HL-60 (cell line): ENCODE results near the gene NAA80.

Experiments used
- POLR2AphosphoS5 ChIP-seq: IDR thresholded peaks from 2 replicates; pipeline ENCODE4 v1.6.1; 2012; ENCODE audit warnings: low read depth
- SPI1 ChIP-seq: IDR thresholded peaks from 2 replicates; pipeline ENCODE4 v1.6.1; 2012; ENCODE audit warnings: low read depth, mild to moderate bottlenecking, borderline replicate concordance
- TF ChIP-seq, protein P1 (sequence below): IDR thresholded peaks from one replicate; pipeline ENCODE4 v1.5.1; 2011; ENCODE audit warnings: low read length, control low read depth, inconsistent platforms; ENCODE audit not compliant: insufficient read depth

DNA sequence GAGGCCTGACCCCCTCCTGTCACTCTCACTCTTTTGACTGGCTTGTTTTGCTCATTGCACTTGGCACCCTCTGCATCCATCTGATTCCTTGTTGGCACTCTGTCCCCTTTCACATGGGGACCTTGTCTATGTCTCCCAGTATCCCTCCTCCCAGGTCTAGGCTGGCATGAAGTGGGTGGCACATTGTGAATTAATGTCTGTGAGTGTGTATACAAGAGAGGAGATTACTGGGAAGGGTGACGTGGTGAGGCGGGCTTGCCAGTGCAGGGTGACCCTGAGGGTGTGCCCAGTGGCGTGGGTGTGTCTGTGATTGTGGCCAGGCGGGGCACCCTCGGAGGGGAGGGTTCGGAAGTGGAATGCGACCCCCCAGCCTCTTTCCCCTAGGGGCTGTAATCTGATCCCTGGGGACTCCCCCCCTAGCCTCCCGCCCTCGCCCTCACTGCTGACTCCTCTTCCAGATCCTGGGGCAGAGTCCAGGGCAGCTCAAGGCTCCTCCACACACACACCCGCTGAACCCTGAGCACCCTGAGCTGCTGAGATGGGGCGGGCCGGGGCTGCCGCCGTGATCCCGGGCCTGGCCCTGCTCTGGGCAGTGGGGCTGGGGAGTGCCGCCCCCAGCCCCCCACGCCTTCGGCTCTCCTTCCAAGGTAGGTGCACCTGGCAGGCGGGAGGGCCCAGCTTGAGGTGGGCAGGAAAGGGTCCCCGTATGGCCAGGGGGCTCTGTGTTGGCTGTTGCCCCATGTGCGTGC is 30.3 kb downstream of the NAA80 start, which contains the start of gene SEMA3B:
- no peak for TF ChIP-seq SPI1
- TF ChIP-seq, protein P1, sequence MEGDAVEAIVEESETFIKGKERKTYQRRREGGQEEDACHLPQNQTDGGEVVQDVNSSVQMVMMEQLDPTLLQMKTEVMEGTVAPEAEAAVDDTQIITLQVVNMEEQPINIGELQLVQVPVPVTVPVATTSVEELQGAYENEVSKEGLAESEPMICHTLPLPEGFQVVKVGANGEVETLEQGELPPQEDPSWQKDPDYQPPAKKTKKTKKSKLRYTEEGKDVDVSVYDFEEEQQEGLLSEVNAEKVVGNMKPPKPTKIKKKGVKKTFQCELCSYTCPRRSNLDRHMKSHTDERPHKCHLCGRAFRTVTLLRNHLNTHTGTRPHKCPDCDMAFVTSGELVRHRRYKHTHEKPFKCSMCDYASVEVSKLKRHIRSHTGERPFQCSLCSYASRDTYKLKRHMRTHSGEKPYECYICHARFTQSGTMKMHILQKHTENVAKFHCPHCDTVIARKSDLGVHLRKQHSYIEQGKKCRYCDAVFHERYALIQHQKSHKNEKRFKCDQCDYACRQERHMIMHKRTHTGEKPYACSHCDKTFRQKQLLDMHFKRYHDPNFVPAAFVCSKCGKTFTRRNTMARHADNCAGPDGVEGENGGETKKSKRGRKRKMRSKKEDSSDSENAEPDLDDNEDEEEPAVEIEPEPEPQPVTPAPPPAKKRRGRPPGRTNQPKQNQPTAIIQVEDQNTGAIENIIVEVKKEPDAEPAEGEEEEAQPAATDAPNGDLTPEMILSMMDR, result no peak
- TF ChIP-seq POLR2AphosphoS5, result no peak
